NCI-H187 treated with DMSO at 0.1 percent for 48 hours (cell line): ENCODE data around the gene MYO1H.
"Not testable (repeated sequence)": the region's sequence is repeated elsewhere in the genome, so short reads cannot be mapped to it uniquely, and the experiment has no call there.

Experiments
- DNase-seq: peaks from one replicate; lab custom pipeline; 2025; lab: John Stamatoyannopoulos, UW

Gene MYO1H

DNA sequence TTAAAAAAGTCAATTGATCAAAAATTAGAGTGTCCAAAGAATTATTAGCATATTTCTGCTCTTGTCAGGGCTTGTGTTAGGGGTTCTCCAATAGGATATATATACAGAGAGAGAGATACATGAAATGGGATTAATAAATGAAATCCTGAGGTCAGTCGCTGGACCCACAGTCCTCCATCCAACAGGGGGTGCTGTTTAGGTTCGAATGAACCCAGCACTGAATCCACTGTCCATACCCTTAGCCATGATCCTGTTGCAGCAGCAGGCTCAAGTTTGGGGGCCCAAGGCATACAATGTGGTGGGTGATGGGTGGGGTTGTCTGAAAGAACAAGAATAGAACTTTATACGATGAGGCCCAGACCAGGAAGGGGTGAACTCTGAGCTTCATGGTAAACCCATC is 780 bp upstream of the MYO1H start:
- DNase-seq: no peak

DNA sequence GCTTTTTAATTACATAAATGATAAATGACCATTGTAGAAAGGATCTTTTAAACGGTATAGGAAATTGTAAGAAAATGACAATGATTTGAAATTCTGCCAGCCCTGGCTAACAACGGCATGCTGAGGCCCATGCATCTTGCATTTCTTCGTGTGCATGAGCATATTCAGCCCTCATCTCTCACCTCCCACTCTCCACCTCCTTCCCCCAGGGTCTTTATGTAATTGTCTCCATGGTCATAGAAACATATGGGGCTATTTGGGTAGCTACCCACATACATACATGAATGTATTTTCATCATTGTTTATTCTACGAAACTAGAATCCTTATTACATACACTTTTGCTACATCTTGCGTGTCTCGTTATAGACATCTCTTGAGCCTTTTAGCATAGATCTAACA is 4.5 kb downstream of the MYO1H start:
- DNase-seq: no peak

DNA sequence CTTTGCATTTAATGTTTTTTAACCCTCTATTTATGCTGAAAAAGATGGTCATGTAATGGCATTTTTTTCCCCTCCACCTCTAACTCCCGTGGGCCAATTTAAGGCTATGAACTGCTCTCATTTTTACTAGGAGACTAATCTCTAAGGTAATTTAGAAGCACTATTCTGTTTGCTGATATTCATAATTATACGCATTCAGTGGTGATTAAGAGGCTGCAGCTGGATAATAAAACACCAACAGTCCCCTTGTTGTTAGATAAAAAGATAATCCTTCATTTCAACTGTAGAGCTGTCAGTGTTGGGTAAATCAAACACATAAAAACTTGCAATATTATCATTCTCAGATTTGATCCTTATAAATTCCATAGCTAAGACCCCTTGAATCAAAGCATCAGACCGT is 8.9 kb downstream of the MYO1H start:
- DNase-seq: no peak

DNA sequence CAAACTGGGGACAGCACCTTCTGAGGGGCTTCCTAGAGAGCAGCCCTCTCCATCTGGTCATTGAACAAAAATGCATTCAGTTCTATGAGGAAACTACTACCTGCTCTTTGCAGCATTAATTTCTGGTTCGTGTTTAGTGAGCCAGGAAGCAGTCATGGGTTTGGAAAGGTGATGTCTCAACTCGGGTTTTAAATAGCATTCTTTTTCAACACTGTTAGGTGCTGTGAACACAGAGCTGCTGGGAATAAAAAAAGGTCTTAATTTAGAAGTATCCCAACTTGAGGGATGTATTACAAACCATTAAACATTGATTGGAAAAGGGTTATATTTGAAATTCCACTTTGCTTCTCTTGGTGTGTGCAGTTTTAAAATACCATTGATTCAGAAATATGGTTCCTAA is 9.3 kb downstream of the MYO1H start:
- DNase-seq: no peak

DNA sequence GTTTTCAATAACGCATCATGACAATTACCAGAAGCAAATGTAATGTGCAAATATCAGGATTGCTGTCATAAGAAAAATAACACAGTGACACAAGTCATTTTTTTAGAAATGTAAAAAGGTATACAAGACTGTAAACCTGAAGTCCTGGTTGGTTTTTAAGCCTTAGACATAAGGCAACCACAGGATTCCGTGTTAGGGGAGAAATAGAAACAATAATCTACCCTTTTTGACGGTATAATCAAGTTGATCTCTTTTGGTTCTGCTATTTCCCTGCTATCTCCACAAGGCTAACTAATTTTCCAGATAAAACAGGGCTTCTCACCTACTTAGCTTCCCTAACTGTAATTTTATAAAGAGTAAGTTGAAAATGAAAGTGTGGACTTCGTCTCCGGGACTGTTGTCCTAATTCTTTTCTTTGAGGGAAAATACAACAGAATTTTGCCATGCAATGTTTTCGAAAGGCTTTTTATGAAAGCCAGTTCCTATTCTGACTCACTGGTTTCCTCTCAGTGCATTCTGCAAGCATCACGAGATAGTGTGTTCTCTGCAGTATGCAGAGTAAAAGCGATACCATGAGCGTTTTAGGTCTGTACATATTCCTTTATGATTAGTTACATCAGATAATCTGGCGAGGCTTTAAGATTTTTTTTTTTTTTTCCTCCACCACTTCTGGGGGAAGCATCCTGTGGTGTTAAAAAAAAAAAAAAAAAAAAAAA is 10.6 kb downstream of the MYO1H start:
- DNase-seq: no peak

DNA sequence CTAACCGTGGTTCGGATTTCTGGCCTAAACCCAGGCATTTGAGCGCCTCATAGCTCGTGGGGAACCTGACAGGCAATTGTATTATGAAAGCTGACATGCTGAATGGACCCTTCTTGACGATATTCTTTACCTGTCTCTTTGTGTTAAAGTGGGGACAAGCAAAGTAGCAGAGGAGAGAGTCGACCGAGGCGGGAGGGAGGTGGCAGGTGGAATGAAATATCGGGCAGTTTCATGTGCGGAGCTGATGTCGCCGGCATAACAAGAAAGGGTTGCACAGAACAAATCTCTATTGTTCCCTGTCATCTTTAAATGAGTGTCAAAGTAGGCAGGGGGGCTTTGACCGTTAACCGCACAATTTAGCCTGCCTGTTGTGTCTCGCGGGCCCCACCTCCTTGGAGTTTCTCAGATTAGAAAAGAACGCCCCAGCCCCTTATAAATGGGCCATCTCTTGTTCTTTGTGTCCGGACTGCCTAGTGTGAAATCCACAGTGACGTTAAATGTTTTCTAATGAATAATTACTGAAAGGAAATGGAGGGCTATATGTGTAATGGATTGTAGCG is 11.5 kb downstream of the MYO1H start:
- no peak for DNase-seq

DNA sequence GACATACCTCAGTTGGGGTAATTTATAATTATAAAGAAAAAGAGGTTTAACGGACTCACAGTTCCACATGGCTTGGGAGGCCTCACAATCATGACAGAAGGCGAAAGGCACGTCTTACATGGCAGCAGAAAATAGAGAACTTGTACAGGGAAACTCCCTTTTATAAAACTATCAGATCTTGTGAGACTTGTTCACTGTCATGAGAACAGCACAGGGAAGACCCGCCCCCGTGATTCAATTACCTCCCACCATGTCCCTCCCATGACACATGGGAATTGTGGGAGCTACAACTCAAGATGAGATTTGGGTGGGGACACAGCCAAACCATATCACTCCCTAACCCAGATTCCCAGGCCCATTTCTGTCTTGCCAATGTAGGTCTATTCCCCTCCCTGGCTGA is 22.1 kb downstream of the MYO1H start:
- no peak for DNase-seq

DNA sequence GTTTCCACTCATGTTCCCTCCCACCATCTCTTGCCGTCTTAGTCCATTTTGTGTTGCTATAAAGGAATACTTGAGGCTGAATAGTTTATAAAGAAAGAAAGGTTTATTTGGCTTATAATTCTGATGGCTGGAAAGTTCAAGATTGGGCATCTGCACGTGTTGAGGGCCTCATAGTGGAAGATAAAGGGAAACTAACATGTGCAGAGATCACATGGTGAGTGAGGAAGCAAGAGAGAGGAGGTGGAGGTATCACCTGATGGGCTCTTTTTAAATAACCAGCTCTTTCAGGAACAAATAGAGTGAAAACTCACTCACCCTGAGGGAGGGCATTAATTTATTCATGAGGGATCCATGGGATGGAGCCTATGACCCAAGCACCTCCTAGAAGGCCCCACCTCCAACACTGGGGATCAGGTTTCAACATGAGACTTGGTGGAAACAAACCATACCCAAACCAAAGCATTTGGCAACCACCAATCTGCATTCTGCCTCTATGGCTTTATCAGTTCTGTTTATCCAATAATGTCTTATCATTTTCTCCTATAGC is 29.5 kb downstream of the MYO1H start:
- no peak for DNase-seq

DNA sequence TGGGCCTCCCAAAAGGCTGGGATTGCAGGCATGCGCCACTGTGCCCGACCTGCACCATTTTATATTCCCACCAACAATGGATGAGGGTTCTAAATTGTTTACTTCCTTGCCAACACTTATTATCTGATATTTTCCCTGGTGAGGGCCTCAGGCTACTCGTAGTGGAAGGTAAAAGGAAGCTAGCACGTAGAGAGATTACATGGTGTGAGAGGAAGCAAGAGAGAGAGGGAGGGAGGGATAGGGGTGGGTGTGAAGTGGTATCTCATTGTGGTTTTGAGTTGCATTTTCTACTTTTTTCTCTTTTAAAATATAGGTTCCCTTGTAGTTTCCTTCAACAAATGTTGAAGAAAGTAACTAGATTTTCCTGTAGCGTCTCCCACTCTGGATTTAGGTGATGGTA is 30.9 kb downstream of the MYO1H start:
- DNase-seq: no peak

DNA sequence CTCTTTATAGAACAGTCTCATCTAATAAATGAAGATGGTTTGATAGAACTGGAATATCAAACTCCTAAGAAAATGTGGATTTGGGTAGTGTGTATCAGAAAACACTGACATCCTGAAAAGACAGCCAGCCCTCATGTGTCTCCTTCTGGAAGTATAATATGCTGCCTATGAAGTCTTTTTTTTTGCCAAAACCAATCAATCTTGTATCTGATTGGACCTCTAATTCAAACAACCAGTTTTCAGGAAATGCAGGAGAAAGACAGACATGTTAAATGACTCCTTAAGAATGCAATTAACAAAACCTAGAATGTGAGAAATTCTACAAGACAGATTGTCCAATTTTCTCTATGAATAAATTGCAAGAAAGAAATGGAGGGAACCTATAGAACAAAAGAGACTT is 34.3 kb downstream of the MYO1H start:
- no peak for DNase-seq

DNA sequence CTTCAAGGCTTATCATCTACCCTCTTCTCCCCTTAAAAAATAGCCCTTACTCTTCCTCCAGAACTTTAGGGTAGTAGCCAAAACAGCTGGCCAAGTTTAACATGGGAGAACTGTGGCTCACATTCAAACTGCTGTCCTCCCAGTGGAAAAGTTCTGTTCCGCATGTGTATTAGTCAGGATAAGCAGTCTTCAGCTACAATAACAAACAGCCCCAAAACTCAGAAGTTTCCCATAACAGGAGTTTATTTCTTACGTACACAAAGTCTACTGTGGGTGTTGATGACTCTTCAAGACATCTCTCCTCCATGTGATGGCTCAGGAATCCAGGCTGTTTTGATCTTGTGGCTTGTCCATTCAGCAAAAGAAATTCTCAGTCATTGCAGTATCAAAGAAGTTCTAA is 35.5 kb downstream of the MYO1H start:
- no peak for DNase-seq

DNA sequence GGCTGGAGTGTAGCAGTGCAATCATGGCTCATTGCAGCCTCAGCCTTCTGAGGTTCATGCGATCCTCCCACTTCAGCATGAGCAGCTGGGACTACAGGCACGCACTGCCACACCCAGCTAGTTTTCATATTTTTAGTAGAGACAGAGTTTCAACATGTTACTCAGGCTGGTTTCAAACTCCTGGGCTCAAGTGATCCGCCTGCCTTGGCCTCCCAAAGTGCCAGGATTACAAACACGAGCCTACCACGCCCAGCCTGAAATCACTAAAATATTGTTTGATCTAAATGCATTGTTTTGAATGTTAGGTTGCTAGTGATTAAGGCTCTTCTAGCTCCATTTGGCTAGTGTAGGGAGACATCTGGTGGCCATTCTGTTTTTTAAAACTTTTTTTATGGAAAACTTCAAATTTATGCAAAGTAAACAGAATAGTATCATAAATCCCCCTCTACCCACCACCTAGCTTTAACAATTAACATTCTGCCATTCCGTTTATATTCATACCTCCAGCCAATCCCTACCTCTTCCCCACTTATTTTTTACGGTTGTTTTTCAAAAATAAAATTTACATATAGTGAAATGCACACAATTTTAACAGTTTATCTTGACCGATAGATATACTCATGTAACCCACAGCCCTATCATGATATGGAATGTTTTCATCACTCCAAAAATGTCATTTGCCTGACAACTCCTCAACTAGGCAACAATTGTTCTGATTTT is 37.8 kb downstream of the MYO1H start:
- DNase-seq: peak; percentile 28

DNA sequence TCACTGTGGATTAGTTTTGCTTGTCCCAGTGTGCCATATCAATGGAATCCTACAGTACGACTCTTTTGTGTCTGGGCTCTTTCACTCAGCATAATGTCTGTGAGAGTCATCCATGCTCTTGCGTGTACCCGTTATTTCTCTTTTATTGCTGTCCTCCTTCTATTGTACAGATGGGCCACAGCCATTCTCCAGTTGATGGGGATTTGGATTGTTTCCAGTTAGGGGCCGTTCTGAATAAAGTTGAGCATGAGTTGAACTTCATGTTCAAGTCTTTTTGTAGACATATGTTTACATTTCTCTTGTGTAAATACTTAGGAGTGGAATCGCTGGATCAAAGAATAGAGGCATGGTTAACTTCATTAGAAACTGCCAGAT is 38.3 kb downstream of the MYO1H start:
- no peak for DNase-seq

DNA sequence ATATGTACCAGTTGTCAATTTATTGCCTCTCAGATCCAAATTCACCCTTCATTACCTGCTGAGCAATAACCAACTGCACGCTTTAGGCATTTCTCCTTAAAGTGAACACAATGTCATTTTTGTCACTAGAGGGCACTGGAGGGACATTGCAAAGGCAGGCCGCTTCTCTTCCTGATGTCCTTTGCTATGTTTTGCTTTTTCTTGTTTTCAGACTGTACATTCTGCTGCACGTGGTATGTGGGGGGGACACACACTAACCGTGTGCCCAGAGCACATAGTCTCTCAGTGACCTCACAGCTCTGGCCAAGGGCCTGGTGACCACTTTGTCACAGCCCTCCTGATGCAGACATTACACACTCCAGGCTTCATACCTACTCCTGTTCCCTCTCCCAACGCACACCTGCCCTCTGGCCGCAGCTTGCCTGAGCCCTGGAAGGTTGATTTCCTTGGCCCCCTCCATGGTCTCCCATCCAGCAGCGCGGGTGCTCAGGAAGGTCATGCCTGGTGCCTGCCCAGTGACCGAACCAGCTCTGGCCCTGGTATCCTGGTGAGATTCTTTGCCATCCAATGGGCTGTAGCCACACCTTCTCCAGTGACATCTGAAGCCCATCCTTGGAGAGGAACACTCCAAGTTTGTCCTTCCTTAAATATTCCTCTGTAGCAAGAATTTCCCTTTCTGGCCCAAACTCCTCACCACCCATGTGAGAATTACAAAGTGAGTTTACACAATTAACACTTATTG is 39.9 kb downstream of the MYO1H start:
- DNase-seq: no peak

DNA sequence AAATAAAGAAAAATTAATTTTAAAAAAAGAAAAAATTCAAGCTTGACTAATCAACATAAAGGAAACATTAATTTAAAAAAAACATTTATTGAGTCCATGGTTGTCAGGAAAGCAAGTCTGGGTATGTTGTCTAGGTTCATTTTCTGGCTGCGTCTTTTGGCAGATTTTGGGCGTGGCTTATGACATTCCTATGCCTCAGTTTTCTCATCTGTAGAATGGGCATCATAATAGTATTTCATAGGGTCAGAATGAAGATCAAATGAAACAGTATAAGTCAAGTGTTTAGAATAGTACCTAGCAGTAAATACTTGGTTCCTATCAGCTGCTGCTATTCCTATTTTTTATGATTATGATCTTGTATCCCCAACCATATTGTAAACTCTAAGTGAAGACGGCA is 40.5 kb downstream of the MYO1H start:
- no peak for DNase-seq

DNA sequence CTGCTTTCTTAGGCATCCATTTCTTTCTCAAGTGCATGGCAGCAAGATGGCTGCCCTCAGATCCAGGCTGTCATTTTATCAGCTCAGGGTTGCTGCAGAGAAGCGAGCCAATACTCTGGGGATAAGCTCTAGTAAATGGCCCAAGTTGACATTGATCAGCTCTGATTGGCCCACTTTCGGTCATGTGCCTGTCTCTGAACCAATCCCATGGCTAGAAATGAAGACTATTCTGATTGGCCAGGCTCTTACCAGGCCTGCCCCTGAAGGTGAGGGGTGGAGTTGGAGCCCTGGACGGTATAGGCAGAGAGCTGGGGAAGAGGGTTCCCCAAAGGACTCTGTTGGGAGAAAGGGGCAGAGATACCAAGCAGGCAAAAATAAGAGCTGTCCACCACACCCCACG is 41.4 kb downstream of the MYO1H start:
- DNase-seq: no peak

DNA sequence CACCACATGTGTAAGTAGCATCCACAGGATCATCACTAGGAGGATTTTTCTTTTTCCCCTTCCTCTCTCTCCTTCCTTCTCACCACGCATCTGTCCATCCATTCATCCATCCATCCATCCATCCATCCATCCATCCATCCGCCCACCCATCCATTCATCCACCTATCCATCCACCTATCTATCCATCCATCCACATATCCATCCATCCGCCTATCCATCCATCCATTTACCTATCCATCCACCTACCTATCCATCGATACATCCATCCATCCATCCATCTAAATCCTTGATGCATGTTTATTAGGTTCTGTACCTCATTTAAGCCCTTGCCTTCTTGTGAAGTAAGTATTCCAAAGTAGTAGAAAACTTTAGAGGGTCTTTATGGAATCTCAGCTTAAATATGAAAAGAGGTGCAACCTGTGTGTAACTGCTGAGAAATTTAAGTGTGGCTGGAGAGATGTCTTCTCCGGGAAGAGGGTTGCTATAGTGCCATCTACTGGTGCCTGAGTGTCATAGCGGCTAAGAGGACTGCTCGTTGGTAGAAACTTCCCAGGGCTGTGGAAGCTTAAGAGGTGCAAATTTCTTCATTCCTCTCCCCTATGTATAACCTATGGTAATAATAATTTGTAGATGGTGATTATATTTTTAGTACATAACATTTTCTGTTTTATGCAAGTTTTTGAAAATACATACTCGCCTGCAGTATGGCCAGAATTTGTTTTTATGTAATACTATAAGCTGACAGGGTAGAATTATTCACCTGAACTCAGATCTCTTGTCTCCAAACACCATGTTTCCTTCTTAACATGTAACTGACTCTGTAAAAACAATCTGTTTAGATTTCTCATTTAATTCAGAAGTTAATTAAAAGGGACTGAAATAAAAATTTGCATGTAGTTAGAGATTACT is 46.0 kb downstream of the MYO1H start:
- DNase-seq: peak; percentile 40

DNA sequence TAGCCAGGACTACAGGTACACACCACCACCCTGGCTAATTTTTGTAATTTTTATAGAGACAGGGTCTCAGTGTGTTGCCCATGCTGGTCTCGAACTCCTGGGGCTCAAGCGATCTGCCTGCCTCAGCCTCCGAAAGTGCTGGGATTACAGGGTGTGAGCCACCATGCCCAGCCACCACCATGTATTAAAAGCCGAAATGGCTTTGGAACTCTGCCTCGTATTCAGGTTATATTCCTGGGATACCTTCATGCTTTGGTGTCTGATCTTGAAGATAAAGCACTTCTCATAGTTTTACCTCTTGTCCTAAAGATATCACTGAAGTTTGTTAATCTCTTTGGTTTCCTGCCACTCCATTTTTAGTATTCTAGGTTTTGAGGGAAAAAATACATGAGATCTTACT is 47.2 kb downstream of the MYO1H start:
- DNase-seq: no peak

DNA sequence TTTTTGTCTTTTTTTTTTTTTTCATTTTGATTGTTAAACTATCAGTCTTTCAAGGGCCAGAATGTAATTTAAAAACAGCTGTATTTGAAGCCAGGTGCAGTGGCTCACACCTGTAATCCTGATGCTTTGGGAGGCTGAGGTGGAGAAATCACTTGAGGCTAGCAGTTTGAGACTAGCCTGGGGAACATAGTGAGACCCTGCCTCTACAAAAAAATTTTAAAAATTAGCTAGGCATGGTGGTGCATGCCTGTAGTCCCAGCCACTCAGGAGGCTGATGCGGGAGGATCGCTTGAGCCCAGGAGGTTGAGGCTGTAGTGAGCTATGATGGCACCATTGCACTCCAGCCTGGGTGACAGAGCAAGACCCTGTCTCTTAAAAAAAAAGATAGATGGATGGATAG is 57.1 kb downstream of the MYO1H start:
- not testable (repeated sequence) for DNase-seq

DNA sequence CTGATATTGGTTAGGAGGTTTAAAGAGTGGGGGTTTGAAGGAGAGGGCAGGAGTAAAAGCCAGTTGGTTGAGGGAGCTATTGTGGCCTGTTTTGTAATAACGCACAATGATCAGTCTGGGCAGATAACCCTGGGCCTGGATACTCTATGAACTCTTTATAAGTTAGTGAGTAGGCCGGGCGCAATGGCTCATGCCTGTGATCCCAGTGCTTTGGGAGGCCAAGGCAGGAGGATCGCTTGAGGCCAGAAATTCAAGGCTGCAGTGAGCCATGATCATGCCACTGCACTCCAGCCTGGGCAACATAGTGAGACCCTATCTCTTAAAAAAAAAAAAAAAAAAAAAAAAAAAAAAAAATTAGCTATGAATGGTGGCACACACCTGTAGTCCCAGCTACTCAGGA is 58.4 kb downstream of the MYO1H start:
- not testable (repeated sequence) for DNase-seq

DNA sequence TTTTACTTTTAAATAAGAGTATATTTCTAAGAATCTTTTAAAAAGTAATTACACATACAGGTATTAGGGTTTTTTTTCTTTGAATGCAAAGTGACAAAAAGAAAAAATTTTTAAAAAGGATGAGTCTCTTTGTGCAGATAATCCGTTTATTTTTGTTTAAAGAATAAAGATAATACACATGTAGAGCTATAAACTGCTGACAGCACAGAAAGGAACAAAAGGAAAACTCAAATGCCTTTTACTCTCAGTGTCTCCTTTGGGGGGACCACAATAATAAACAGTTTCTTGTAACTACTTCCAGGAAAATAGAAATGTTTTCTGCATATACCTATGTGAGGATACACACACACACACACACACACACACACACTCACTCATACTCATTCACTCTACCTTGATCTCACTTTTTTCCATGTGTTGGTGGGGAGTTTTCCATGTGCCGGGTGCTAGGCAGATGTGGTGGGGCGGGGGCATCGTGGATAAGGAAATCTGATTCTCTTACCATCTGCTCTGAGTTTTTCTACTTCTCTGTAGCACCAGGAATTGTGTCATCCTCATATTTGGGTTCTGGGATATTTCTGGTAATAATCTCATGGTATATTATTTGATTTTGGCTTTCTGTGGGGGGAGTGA is 71.3 kb downstream of the MYO1H start:
- DNase-seq: no peak
